Fibroblast of mammary gland (primary cell): ENCODE data around the gene RUFY1.
"Not testable (repeated sequence)": the region's sequence is repeated elsewhere in the genome, so short reads cannot be mapped to it uniquely, and the experiment has no call there.

ENCODE experiments used
- DNase-seq: peaks from one replicate; pipeline ENCODE4 v3.0.0-alpha.2; 2010; ENCODE audit warnings: low read depth
- H3K4me3 ChIP-seq: 2 replicates; pipeline ENCODE4 v1.5.1; 2011; ENCODE audit warnings: low read depth, mild to moderate bottlenecking, low read length, moderate library complexity; ENCODE audit not compliant: control insufficient read depth
- TF ChIP-seq, protein P1 (sequence below): conservative IDR thresholded peaks from 2 replicates; pipeline ENCODE4 v1.5.1; 2011; ENCODE audit warnings: low read depth, low read length, inconsistent platforms; ENCODE audit not compliant: control insufficient read depth, insufficient read depth

RUFY1 gene

DNA sequence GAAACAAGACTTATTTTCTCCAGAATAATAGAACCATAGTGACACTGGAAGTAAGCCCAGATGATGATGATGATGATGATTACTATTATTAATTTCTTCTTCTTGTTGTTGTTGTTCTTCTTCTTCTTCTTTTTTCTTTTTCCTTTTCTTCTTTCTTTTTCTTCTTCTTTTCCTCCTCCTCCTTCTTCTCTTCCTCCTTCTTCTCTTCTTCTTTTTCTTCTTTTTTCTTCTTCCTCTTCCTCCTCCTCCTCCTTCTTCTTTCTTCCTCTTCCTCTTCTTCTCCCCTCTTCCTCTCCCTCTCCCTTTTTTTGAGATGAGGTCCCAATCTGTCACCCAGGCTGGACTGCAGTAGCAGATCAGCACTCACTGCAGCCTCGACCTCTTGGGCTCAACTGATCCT, 40.5 kb upstream of the RUFY1 start:
- TF ChIP-seq, protein P1, sequence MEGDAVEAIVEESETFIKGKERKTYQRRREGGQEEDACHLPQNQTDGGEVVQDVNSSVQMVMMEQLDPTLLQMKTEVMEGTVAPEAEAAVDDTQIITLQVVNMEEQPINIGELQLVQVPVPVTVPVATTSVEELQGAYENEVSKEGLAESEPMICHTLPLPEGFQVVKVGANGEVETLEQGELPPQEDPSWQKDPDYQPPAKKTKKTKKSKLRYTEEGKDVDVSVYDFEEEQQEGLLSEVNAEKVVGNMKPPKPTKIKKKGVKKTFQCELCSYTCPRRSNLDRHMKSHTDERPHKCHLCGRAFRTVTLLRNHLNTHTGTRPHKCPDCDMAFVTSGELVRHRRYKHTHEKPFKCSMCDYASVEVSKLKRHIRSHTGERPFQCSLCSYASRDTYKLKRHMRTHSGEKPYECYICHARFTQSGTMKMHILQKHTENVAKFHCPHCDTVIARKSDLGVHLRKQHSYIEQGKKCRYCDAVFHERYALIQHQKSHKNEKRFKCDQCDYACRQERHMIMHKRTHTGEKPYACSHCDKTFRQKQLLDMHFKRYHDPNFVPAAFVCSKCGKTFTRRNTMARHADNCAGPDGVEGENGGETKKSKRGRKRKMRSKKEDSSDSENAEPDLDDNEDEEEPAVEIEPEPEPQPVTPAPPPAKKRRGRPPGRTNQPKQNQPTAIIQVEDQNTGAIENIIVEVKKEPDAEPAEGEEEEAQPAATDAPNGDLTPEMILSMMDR: no peak
- DNase-seq: no peak
- no peak overlapping the region for H3K4me3 ChIP-seq

DNA sequence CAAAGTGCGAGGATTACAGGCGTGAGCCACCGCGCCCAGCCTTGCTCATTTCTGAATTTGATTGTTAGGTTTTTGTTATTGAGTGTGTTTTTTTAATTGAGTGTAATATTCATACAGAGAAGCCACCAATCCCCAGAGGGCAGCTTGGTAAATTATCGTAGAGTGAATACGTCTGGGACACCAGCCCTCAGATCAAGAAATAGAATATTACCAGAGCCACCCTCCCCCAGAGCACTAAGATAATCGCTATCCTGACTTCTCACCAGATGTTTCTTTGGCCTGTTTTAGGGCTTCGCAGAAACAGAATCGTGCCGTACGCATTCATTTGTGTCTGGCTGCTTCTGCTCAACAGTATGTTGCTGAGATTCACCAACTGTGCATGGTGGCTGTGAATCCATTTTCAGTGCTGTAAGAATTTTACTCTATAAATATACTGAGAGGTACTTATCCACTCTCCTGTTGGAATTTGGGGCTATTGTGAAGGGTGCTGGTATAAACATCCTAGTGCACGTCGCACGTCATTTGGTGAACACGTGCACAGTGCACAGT, 37.8 kb upstream of the RUFY1 start:
- TF ChIP-seq, protein P1: no peak
- no peak overlapping the region for H3K4me3 ChIP-seq
- DNase-seq: no peak

DNA sequence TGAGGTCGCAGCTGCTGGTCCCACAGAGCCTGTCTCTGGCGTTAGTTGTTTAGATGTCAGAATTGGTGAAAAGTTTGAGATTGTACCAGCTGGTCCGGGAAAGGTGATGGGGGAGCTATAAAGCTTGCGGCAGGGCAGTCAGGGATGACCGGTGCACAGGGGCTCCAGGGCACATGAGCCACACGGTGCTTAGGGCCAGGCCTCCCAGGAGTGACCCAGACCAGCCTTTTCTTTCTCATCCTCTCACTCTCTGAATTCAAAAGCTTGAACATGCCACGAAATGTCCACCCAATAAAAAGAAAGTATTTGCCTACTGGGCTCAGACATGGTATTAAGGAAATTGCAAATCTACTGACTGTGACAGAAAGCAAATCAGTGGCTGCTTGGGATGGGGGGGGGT, 34.9 kb upstream of the RUFY1 start:
- not testable (repeated sequence) for H3K4me3 ChIP-seq, DNase-seq

DNA sequence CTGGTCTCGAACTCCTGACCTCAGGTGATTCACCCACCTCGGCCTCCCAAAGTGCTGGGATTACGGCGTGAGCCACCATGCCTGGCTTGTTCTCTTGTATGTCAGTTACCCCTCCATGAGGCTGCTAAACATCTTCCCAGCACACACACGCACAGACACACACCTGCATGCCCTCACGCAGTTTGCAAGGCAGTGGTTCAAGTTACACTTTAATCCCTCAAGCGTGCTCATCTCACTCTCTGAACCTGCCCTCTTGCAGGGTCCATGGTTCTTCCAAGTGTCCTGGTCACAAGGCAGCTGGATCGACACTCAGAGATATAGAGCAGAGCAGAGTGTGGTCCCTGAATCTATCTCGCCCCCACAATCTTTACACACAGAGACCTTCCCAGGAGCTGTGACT, 34.1 kb upstream of the RUFY1 start:
- TF ChIP-seq, protein P1: no peak
- H3K4me3 ChIP-seq: no peak overlapping the region
- DNase-seq: no peak

DNA sequence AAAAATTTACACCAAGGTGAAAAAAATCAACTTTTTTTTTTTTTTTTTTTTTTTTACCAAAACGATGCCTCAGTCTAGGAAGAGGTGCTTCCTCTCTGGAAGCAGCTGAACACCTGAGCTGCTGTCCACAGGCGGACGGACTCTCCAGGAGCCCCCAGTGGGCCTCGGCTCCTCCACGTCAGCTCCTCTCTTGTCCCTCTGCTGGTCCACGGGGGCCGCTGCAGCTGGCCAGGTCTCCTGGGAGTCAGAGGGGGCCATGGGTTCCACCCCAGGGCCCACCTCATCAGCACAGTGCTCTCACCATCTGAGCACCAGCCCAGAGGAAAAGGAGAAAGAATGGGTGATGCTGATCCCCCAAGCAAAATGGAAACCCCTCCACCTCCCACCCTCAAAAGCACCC, 32.6 kb upstream of the RUFY1 start:
- not testable (repeated sequence) for DNase-seq, H3K4me3 ChIP-seq

- not testable (repeated sequence) for H3K4me3 ChIP-seq, DNase-seq
These were observed 32.0 kb upstream of the RUFY1 start for GRCh38 chr5:179518369-179518768.

DNA sequence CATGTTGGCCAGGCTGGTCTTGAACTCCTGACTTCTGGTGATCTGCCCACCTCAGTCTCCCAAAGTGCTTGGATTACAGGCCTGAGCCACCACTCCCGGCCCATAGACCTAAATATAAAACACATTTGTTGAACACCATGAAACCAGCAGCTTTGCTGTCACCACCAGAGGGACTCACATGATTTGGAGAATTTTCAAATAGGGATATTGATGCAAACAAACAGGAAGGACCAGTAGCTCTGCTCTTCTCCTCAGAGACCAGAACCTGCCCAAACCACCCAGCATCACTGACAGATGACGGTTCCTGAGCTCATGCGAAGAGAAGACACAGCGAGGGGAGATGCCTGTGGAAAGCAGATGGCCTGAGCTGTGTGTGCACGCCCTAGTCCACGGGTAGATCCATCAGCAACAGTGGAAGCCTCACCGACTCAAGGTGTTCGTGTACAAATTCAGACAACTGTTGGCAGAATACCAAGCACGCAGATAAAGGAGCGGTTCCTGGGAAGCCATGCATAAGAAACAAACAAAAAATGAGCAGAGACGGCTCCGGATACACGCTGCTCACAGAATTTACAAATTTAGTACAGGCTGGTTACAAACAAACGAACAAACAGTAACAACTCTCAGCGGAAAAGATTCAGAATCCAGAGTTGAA, 30.8 kb upstream of the RUFY1 start:
- not testable (repeated sequence) for DNase-seq

DNA sequence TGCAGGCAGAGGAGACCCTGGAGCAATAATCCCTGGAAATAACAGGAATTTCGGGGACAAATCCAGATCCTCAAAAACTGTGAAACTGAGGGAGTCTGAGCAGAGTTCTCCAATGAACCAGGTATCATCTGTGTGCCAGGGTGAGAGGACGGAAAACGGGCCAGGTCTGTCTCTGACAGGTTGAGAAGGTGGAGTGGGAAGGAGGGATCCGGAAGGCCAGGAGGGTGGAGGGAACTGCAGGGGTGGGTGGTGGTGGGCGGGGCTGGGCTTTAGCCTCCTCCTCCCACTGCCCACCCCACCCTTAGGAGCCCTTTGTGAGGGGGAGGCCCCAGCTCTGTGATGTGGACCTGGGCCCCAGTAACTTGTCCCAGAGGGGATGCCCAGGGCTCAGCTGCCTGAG, 28.2 kb upstream of the RUFY1 start:
- not testable (repeated sequence) for H3K4me3 ChIP-seq, DNase-seq

More for the DNA sequence above, 30.8 kb upstream of the RUFY1 start:
- H3K4me3 ChIP-seq: not testable (repeated sequence)

DNA sequence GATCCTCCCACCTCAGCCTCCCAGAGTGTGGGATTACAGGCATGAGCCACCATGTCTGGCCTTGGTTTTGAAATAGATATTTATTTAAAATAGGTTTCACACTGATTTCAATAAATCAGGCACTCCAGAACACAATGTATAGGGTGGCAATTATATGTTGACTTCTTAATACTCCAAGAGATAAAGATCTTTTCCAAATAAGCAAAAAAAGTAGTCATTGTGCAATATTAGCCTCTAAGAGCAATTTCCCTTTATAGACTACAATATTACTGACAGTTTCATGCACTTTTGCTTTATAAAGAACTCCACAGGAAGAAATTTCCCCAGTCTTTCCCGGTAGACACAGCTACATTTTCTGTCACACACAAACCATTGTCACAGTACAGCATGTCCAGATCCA, 23.4 kb upstream of the RUFY1 start:
- no peak overlapping the region for H3K4me3 ChIP-seq
- DNase-seq: no peak
- TF ChIP-seq, protein P1: no peak
